Bone marrow (tissue), 2 donors: ENCODE measurements around the gene NOD2.

Experiments used
- DNase-seq, 2 donors: peaks; one replicate each; lab custom pipeline; 2025; lab: John Stamatoyannopoulos, UW

NOD2 gene

GRCh38 chr16:50694206-50694605, 800 bp downstream of the NOD2 start:
- DNase-seq = no peak

- DNase-seq = peak in 1 of 2 donors; percentile 23
Measured at GRCh38 chr16:50695017-50696000, 1.9 kb downstream of the NOD2 start.

GRCh38 chr16:50696126-50696525, 2.7 kb downstream of the NOD2 start:
- DNase-seq = no peak

GRCh38 chr16:50696575-50697420, 3.4 kb downstream of the NOD2 start:
- peak in 1 of 2 donors; percentile 62 for DNase-seq

GRCh38 chr16:50697421-50697715, 4.0 kb downstream of the NOD2 start:
- no peak for DNase-seq

GRCh38 chr16:50697881-50698767, 4.7 kb downstream of the NOD2 start:
- peak in 1 of 2 donors; percentile 46 for DNase-seq

GRCh38 chr16:50699326-50700159, 6.1 kb downstream of the NOD2 start:
- no peak for DNase-seq

GRCh38 chr16:50702725-50703124, 9.3 kb downstream of the NOD2 start:
- DNase-seq = peak in 1 of 2 donors; percentile 88

GRCh38 chr16:50704245-50704644, 10.8 kb downstream of the NOD2 start:
- no peak for DNase-seq

- no peak for DNase-seq
Measured at GRCh38 chr16:50705436-50706110, 12.2 kb downstream of the NOD2 start.

- DNase-seq = no peak
Measured at GRCh38 chr16:50706250-50706649, 12.8 kb downstream of the NOD2 start.

- DNase-seq = no peak
Measured at GRCh38 chr16:50708373-50709060, 15.1 kb downstream of the NOD2 start.

GRCh38 chr16:50709061-50709684, 15.8 kb downstream of the NOD2 start:
- peak; percentile 22 to 80 for DNase-seq

- no peak for DNase-seq
Measured at GRCh38 chr16:50709980-50710379, 16.6 kb downstream of the NOD2 start.

GRCh38 chr16:50711040-50711439, 17.6 kb downstream of the NOD2 start:
- DNase-seq = no peak

GRCh38 chr16:50711862-50712559, 18.6 kb downstream of the NOD2 start:
- DNase-seq = no peak

GRCh38 chr16:50712560-50712898, 19.1 kb downstream of the NOD2 start:
- DNase-seq = no peak

- no peak for DNase-seq
Measured at GRCh38 chr16:50712956-50713355, 19.6 kb downstream of the NOD2 start.

GRCh38 chr16:50717091-50717490, 23.7 kb downstream of the NOD2 start:
- DNase-seq = no peak
